ENCODE measurements around the gene DUSP6. TPM values are rescaled to one million over a fixed set of nuclear protein-coding genes. Genes with fewer than 3 reads are reported as not detected.

DUSP6 gene
- total and polyA plus RNA-seq, 12 donors: 9.4 to 43.4 (median 24.8) TPM

DNA sequence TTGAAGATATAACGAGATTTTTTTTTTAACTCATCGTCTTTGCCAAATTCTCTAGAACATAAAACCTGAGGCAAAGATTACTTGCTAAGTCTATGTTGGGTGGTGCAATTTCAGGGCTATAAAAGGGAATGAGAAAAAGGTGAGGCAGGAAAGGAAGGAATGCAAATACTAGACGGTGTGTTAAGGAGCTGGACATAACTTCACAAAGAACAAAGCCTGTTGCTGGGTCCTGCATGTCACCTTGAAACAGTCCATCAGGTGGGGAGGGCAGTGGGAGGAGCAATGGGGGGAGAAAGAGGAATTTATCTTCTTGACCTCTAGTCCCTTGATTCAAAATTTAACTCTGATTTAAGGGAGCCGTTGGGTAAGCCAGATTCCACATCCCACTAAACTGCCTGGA is 16.1 kb upstream of the DUSP6 start:
- H3K27me3 ChIP-seq: no peaks in the 10 kb centered on the region
- ATAC-seq (no peak), DNase-seq (no peak)
- 78 to 81% methylated on average over 4 of the region's 4 CpGs for WGBS, 2 donors
- intact Hi-C loops (cut with DNase I): no loop called here
- no peak for TF ChIP-seq CTCF (IDR thresholded peaks at IDR 0.05)
- no peaks in the 10 kb centered on the region for H3K36me3 ChIP-seq
- H3K4me1 ChIP-seq: peaks cover 5 to 36% (median 17%) of the 10 kb centered on the region in 9 donors
- H3K4me3 ChIP-seq: no peak overlapping the region
- no peaks in the 10 kb centered on the region for H3K9me3 ChIP-seq
- no peak overlapping the region for H3K27ac ChIP-seq

DNA sequence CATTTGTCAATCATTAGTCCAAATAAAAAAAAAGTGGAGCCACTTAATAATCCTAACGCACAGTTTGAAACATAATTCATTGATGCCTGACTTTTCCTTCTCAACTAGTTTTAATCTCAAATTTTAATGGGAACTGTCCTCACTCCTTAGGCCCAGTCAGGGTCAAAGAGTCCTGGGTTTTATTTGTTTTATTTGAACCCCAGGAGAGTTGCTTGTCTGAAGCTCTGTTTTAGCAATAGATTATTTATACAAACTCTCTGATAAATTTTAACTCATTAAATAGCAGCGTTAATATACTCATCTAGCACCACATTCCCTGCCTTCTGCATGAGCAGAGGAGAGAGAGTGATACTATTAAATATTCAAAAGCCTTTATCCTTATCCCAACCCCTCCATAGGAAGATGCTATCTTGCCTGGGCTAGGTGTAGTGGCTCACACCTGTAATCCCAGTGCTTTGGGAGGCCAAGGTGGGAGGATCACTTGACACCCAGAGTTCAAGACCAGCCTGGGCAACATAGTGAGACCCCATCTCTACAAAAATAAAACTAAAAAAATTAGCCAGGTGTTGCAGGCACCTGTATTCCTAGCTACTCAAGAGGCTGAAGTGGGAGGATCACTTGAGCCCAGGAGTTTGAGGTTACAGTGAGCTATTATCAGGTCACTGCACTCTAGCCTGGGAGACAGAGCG is 14.5 kb upstream of the DUSP6 start:
- DNase-seq (no peak), ATAC-seq (no peak)
- H3K4me1 ChIP-seq: peaks cover 0 to 28% (median 15%) of the 10 kb centered on the region in 9 donors
- WGBS, 2 donors: 87 to 92% methylated on average over 3 of the region's 3 CpGs
- H3K9me3 ChIP-seq: no peaks in the 10 kb centered on the region
- intact Hi-C loops (cut with DNase I): no loop called here
- H3K4me3 ChIP-seq: no peak overlapping the region
- no peak overlapping the region for H3K27ac ChIP-seq
- H3K27me3 ChIP-seq: no peaks in the 10 kb centered on the region
- H3K36me3 ChIP-seq: peaks cover 0 to 6% (median 0%) of the 10 kb centered on the region in 9 donors
- TF ChIP-seq CTCF (IDR thresholded peaks at IDR 0.05): no peak

DNA sequence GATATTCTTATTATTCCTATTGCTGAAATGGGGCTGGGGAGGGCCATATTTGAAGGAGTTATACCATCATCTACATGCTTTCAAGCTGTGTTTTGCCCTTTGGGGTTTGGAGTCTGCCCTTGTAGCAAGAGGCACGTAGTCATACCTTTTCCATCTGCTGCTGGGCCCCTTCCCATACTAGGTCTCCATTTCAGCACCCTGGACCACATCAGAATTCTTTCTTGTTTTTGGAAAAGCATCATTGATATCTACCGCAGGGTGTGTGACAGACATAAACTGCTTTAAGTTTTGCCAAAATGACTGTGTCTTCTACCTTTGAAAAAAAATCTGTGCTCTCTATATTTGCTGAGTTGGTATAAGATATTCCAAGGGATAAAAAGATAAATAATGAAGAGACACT is 12.3 kb upstream of the DUSP6 start:
- intact Hi-C loops (cut with DNase I): no loop called here

DNA sequence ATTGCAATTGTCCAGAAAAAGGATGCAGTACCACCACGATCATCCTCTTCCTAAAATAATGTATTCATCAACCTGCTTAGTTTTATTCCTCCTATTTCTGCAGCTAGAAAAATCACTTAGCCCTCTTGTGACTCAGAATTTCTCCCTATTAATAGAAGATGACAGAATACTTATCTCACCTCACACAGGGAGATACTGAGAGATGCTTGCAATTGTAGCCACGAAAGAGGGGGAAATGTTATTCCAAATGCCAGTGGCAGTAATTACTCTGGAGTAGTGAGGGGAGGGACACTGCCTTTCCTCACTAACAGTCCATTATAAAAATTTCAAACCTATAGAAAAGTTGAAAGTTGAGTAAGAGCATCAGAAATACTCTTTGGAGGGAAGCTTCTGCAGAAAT is 11.8 kb upstream of the DUSP6 start:
- no peaks in the 10 kb centered on the region for H3K9me3 ChIP-seq
- H3K36me3 ChIP-seq: peaks cover 0 to 8% (median 0%) of the 10 kb centered on the region in 9 donors
- no peak for TF ChIP-seq CTCF (IDR thresholded peaks at IDR 0.05)
- no peak overlapping the region for H3K4me3 ChIP-seq
- H3K27me3 ChIP-seq: no peaks in the 10 kb centered on the region
- peaks cover 0 to 28% (median 13%) of the 10 kb centered on the region in 9 donors for H3K4me1 ChIP-seq
- peak overlapping the region in 5 of 10 donors; percentile 18 to 68 (median 38) for H3K27ac ChIP-seq
- DNase-seq (no peak), ATAC-seq (peak in 7 of 8 donors; percentile 57 to 84 (median 68))
- intact Hi-C loops (cut with DNase I): no loop called here
- 43 to 52% methylated on average over 2 of the region's 2 CpGs for WGBS, 2 donors

More for the DNA sequence above, 12.3 kb upstream of the DUSP6 start:
- H3K4me1 ChIP-seq: peaks cover 0 to 28% (median 13%) of the 10 kb centered on the region in 9 donors
- H3K4me3 ChIP-seq: no peak overlapping the region
- 71 to 75% methylated on average over 2 of the region's 2 CpGs for WGBS, 2 donors
- no peaks in the 10 kb centered on the region for H3K9me3 ChIP-seq
- TF ChIP-seq CTCF (IDR thresholded peaks at IDR 0.05): no peak
- no peaks in the 10 kb centered on the region for H3K27me3 ChIP-seq
- H3K36me3 ChIP-seq: peaks cover 0 to 8% (median 0%) of the 10 kb centered on the region in 9 donors
- H3K27ac ChIP-seq: peak overlapping the region in 4 of 10 donors; percentile 18 to 68 (median 42)
- DNase-seq (no peak), ATAC-seq (peak in 1 of 8 donors; percentile 45)

All from heart right ventricle (tissue), 16 donors.